ENCODE data around the gene GNB1L.

DNA sequence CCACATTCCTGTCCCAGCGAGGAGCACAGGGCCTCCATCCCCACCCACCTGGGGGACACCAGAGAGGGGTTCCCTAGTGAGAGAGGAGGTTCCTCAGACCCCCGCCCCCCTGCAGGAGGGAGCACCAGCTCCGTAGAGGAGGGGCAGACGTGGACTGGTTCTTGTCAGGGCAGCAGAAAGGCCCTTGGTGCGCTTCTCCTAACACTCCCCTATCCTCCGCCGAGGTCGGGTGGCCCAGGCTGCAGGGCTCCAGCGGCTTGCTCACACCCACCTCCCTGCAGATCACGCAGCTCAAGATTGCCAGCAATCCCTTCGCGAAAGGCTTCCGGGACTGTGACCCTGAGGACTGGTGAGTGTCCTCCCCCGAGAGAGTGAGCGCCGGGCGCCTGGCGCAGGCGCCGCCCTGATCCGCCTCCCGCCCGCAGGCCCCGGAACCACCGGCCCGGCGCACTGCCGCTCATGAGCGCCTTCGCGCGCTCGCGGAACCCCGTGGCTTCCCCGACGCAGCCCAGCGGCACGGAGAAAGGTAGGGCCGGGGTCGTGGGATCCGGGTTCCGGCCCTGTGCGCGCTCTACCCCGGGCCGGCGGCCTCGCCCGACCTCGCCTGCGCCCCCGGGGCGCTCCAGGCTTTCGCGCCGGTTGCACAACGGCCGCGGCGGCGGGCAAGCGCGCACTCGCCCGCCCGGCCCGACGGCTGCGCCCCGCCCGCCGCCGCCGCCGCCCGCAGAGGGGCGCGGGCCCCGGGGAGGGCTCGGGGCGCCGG, 89.0 kb downstream of the GNB1L start:
- TF ChIP-seq, protein P1, sequence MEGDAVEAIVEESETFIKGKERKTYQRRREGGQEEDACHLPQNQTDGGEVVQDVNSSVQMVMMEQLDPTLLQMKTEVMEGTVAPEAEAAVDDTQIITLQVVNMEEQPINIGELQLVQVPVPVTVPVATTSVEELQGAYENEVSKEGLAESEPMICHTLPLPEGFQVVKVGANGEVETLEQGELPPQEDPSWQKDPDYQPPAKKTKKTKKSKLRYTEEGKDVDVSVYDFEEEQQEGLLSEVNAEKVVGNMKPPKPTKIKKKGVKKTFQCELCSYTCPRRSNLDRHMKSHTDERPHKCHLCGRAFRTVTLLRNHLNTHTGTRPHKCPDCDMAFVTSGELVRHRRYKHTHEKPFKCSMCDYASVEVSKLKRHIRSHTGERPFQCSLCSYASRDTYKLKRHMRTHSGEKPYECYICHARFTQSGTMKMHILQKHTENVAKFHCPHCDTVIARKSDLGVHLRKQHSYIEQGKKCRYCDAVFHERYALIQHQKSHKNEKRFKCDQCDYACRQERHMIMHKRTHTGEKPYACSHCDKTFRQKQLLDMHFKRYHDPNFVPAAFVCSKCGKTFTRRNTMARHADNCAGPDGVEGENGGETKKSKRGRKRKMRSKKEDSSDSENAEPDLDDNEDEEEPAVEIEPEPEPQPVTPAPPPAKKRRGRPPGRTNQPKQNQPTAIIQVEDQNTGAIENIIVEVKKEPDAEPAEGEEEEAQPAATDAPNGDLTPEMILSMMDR (IDR thresholded peaks at IDR 0.05): no peak
- TF ChIP-seq POLR2AphosphoS5 (IDR thresholded peaks at IDR 0.05): no peak
- TF ChIP-seq EP300 (IDR thresholded peaks at IDR 0.05): no peak
- TF ChIP-seq POLR2A (IDR thresholded peaks at IDR 0.05): peak in 1 of 2 donors; percentile 6

All from gastroesophageal sphincter (tissue), 3 donors.